ENCODE measurements around the gene NRSN1. TPM values are rescaled to one million over a fixed set of nuclear protein-coding genes. Genes with fewer than 3 reads are reported as not detected.

NRSN1 gene
- not detected for total RNA-seq

- POLR2A ChIA-PET, result no interaction called here
Measured at GRCh38 chr6:24125980-24126379, at the start of gene NRSN1. TSS of gene NRSN1 (plus strand) at chr6:24126215. CDS start at chr6:24134328, 8,113 bp downstream.

GRCh38 chr6:24078200-24078599 lies 47.8 kb upstream of the NRSN1 start:
- ChIA-PET CTCF (no interaction called here), POLR2A (no interaction called here)

More at GRCh38 chr6:24125980-24126379, at the start of gene NRSN1:
- CTCF ChIA-PET, result no interaction called here

GRCh38 chr6:24079076-24079475 lies 46.9 kb upstream of the NRSN1 start:
- CTCF ChIA-PET, result no interaction called here

GRCh38 chr6:24080711-24081110 lies 45.3 kb upstream of the NRSN1 start:
- POLR2A ChIA-PET, result no interaction called here

More at GRCh38 chr6:24079076-24079475, 46.9 kb upstream of the NRSN1 start:
- POLR2A ChIA-PET, result no interaction called here

GRCh38 chr6:24089736-24090135 lies 36.3 kb upstream of the NRSN1 start:
- ChIA-PET POLR2A (no interaction called here), CTCF (no interaction called here)

More at GRCh38 chr6:24080711-24081110, 45.3 kb upstream of the NRSN1 start:
- CTCF ChIA-PET, result no interaction called here

GRCh38 chr6:24092407-24092806 lies 33.6 kb upstream of the NRSN1 start:
- CTCF ChIA-PET, result no interaction called here
- POLR2A ChIA-PET, result no interaction called here

GRCh38 chr6:24093381-24093780 lies 32.6 kb upstream of the NRSN1 start:
- POLR2A ChIA-PET, result no interaction called here

GRCh38 chr6:24099181-24099580 lies 26.8 kb upstream of the NRSN1 start:
- ChIA-PET CTCF (no interaction called here), POLR2A (no interaction called here)

More at GRCh38 chr6:24093381-24093780, 32.6 kb upstream of the NRSN1 start:
- CTCF ChIA-PET, result no interaction called here

- CTCF ChIA-PET, result no interaction called here
- POLR2A ChIA-PET, result no interaction called here
Measured at GRCh38 chr6:24100024-24100769, 25.8 kb upstream of the NRSN1 start.

- ChIA-PET POLR2A (no interaction called here), CTCF (no interaction called here)
Measured at GRCh38 chr6:24100770-24101155, 25.3 kb upstream of the NRSN1 start.

- CTCF ChIA-PET, result no interaction called here
- POLR2A ChIA-PET, result no interaction called here
Measured at GRCh38 chr6:24105191-24105590, 20.8 kb upstream of the NRSN1 start.

- POLR2A ChIA-PET, result no interaction called here
- CTCF ChIA-PET, result no interaction called here
Measured at GRCh38 chr6:24106291-24106690, 19.7 kb upstream of the NRSN1 start.

GRCh38 chr6:24107294-24107693 lies 18.7 kb upstream of the NRSN1 start:
- POLR2A ChIA-PET, result no interaction called here

GRCh38 chr6:24108056-24108455 lies 18.0 kb upstream of the NRSN1 start:
- CTCF ChIA-PET, result no interaction called here
- POLR2A ChIA-PET, result no interaction called here

More at GRCh38 chr6:24107294-24107693, 18.7 kb upstream of the NRSN1 start:
- CTCF ChIA-PET, result no interaction called here

- ChIA-PET POLR2A (no interaction called here), CTCF (no interaction called here)
Measured at GRCh38 chr6:24110417-24110816, 15.6 kb upstream of the NRSN1 start.

GRCh38 chr6:24113891-24114290 lies 12.1 kb upstream of the NRSN1 start:
- CTCF ChIA-PET, result no interaction called here

GRCh38 chr6:24117021-24117420 lies 9.0 kb upstream of the NRSN1 start:
- POLR2A ChIA-PET, result no interaction called here
- CTCF ChIA-PET, result no interaction called here

More at GRCh38 chr6:24113891-24114290, 12.1 kb upstream of the NRSN1 start:
- POLR2A ChIA-PET, result no interaction called here

- POLR2A ChIA-PET, result no interaction called here
- CTCF ChIA-PET, result no interaction called here
Measured at GRCh38 chr6:24122139-24122538, 3.9 kb upstream of the NRSN1 start.

- ChIA-PET CTCF (interaction anchor here (0.7 kb wide), 1 partner anchor 369 kb away, joined by 3 read pairs; no protein-coding TSS in a partner anchor), POLR2A (no interaction called here)
Measured at GRCh38 chr6:24126586-24127192, 674 bp downstream of the NRSN1 start.

- POLR2A ChIA-PET, result no interaction called here
- CTCF ChIA-PET, result no interaction called here
Measured at GRCh38 chr6:24127316-24127715, 1.3 kb downstream of the NRSN1 start.

- CTCF ChIA-PET, result no interaction called here
- POLR2A ChIA-PET, result no interaction called here
Measured at GRCh38 chr6:24131751-24132150, 5.7 kb downstream of the NRSN1 start.

- POLR2A ChIA-PET, result no interaction called here
- CTCF ChIA-PET, result no interaction called here
Measured at GRCh38 chr6:24139080-24139479, 13.1 kb downstream of the NRSN1 start.

Measured in activated CD8-positive, alpha-beta memory T cell treated with anti-CD3 and anti-CD28 coated beads for 36 hours (primary cell).